Superior temporal gyrus (tissue), 1 donor: ENCODE results near the gene CEBPZ.
"Not testable (repeated sequence)": the region's sequence is repeated elsewhere in the genome, so short reads cannot be mapped to it uniquely, and the experiment has no call there.

ENCODE experiments used
- DNase-seq: peaks from one replicate; pipeline ENCODE4 v3.0.0-alpha.2; 2016; ENCODE audit errors: extremely low spot score

The CEBPZ gene

GRCh38 chr2:37231241-37232130 lies at the start of gene CEBPZ, which contains the start of gene NDUFAF7:
CEBPZ (minus strand) TSS chr2:37231596; CDS start chr2:37231567, 29 bp downstream.
NDUFAF7 (plus strand) TSS chr2:37231658; CDS start chr2:37231706, 48 bp downstream.
- DNase-seq: peak; percentile 97

- DNase-seq: no peak
These were observed 44.9 kb upstream of the CEBPZ start for GRCh38 chr2:37276291-37276690.

GRCh38 chr2:37274359-37274965 lies 43.1 kb upstream of the CEBPZ start:
- DNase-seq: no peak

DNA sequence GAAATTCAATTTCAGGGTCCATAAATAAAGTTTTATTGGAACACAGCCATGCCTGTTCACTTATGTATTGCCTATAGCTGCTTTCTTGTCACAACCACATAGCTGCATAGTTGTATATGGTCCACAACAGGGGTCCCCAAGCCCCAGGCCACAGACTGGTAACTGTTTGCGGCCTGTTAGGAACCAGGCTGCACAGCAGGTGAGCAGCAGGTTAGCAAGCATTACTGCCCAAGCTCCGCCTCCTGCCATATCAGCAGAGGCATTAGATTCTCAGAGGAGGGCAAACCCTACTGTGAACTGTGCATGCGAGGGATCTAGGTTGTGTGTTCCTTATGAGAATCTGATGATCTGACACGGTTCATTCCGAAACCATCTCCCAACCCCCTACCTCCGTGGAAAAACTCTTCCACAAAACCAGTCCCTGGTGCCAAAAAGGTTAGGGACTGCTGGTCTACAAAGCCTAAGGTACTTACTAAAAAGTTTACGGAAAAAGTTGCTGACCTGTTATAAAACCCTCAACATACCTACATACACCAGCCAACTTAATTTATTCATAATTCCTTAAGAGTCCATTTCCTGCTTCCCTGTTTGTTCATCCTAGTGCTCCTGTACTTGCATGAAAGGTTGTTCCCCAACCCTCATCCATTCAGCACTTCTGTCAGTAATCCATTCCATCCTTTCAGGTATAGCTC lies 40.1 kb upstream of the CEBPZ start:
- DNase-seq: no peak

- no peak for DNase-seq
These were observed 36.7 kb upstream of the CEBPZ start for GRCh38 chr2:37268111-37268510.

DNA sequence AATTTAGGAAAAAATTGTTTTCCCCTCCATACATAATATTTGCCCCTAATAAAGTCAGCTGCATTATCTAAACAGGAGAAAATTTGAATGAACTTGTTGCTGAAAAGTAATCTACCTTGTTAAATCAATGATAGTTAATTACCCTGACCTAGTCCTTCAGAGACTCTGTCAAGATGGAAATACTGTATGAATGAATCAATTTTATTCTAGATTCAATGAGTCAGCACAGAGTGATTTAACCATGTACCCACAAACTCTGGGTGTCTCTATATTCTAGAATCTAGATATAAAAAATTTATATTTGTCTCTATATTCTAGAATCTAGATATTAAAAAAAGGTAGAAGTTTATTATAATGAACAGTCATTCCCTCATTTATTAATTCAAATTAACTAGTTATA lies 36.3 kb upstream of the CEBPZ start:
- DNase-seq: no peak

DNA sequence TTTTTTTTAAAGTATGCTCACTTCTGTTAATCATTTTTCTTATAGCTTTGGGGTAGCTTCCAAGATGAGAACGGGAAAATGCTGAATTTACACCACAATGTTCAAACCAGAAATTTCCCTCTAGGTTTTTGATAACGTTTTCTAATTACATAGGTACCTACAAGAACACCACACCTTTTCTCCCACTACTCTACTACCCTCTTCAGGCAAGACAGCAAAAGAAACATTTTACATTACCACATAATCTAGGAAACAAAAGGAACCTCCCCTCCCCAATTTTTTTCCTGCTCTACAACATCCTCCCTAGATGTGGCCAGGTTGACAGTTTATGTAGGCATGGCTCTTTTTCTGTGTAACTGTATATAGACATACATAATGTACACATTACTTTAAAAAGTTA lies 32.4 kb upstream of the CEBPZ start:
- no peak for DNase-seq

- DNase-seq: no peak
These were observed 31.1 kb upstream of the CEBPZ start for GRCh38 chr2:37262522-37262921.

DNA sequence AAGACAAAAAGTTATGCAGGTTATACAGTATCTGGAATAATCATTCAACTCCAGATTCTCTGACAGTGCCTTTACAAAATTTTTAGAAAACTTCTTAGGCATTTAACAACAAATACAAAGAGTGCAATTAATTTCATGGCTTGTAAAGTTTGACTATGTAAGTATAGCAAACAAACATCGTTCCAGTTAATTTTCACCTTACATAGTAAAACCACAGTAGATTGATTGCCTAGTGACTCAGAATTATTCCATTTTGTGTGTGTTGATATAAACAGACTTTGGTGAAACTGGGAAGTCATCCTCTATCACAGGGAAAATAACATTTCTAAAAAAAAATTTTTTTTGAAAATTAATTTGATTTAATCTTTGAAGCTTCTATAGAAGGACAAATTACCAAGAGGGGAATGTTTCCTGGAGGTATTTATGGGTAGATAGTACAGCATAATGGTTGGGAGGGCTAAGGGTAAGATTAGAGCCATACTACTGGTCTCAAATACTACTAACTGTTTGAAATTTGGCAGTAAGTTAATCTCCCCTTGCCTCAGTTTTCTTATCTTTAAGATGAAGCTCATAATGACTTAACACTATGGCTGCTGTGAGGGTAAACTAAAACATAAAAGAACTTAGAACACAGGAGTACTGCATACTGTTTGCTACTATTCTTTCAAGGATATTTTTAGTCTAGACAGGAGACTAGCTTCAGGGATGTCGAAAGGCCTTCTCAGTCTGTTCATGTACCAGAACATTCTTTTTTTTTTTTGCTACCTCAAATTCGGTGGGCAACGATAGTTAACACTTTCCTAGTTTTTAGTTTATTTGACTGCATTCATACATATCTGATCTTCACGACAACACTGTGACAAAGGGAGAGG lies 19.7 kb upstream of the CEBPZ start:
- DNase-seq: no peak

- no peak for DNase-seq
These were observed 14.8 kb upstream of the CEBPZ start for GRCh38 chr2:37246205-37246604.

- no peak for DNase-seq
These were observed 13.4 kb upstream of the CEBPZ start for GRCh38 chr2:37244755-37245154.

- no peak for DNase-seq
These were observed 12.6 kb upstream of the CEBPZ start for GRCh38 chr2:37244017-37244416.

DNA sequence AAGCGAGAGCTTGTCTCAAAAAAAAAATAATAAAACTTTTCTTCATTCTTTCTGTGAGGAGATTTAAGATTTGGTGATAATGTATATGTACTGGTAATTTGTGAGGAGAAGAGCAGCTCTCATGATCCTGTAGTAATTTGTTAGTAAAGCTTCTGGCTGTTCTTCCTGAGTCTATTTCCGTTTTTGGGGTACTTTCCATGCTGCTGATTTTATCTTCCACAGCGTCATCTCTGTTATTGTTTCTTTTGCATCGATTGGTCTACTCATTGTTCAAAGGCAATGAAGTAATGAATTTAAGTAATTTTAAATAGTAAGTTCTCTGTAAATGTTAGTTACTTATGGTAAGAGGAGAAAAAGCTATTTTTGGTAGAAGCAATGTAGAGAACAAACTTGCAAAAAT lies 12.0 kb upstream of the CEBPZ start:
- no peak for DNase-seq

DNA sequence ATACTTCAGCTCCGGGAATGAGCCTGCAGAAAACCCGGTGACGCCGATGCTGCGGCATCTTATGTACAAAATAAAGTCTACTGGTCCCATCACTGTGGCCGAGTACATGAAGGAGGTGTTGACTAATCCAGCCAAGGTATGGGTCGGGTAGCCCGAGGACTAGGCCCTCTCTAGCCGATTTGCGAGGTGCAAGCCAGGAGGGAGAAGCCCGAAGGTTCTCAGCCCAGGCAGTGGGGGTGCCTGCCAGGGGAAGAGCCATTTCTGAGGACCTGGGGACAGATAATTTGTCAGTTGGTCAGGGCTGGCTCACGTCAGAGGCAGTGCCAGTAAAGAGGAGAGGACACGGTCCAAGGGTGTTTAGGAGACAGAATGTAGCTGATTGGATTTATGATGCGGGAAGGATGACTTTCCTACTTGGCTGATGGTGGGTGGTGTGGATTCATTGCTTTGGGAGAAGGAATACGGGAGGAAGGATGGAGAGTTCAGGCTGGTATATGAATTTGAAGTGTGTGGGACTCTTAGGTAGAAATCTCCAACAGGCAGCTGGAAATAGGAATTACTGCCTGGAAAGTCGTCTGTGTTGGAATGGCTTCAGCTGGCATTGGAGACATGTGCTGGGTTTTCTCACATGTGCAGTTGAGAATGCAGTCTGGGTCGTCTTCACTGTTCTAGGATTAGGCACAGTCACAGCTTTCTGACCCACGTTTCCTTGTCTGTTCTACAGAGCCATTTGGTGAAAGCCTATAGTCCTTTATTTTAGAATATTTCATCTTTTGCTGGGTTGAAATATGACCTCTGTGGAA lies 936 bp upstream of the CEBPZ start:
- DNase-seq: no peak

DNA sequence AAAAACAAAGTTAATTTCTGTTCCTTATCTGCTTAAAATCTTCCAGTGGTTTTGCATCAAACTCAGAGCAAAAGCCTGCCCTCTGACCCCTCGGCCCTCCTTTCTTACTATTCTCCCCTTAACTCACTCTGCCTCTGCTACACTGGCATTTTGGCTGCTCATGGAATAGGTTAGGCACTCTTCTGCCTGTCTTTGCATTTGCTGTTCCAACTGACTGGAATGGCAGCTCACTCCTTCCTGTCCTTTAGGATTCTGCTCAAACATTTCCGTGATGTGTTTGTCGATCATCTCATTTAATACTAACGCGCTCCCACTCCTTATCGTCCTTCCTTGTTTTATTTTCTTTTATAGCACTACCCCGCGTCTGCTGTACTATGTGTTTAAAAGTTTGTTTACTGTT lies 815 bp downstream of the CEBPZ start:
- no peak for DNase-seq

GRCh38 chr2:37228788-37229187 lies 2.6 kb downstream of the CEBPZ start:
- no peak for DNase-seq

DNA sequence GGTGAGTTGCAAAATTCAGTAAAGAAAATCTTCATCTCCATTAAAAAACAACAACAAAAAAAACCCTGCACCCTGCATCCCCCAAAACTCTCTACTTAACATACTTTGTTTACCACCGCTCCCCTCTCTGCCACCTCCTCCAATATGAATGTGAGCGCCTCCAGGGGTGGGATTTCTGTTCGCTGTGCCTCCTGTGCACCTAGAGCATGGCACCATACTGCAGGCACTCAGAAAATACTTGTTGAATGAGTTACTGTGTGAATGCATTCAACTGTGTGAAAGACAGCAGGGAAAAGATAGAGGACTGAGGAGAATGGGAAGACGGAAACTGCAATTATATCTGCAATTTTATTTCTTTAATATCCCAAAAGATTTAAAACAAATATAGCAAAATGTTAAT lies 4.5 kb downstream of the CEBPZ start:
- DNase-seq: no peak

DNA sequence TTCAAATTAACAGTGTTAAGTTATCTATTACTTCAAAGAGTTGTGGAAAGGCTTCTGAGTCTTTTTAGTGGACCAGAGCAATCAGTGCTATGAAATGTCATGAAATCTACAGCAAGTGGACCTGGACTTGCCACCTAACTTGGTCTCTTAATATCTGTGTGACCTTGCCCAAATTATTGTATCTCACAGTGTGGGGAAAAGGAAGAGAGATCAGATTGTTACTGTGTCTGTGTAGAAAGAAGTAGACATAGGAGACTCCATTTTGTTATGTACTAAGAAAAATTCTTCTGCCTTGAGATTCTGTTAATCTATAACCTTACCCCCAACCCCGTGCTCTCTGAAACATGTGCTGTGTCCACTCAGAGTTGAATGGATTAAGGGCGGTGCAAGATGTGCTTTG lies 6.3 kb downstream of the CEBPZ start:
- DNase-seq: not testable (repeated sequence)

DNA sequence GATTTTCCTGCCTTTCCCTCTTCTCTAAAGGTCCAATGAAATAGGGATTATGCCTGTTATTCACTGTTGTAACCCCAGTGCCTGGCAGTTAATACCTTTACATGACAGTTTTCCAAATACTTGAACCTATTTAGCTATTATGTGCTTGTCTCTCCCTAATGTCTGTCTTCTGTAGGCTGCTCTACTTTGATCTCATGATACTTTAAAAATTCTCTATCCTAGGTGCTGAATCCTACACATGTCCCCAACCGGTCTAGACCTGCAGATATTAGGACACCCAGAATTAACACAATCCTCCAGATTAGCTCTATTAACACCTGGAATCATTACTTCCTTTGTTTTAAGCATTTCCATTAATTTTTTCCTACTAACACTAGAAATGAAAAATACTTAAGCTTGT lies 7.3 kb downstream of the CEBPZ start:
- DNase-seq: no peak

GRCh38 chr2:37223131-37223530 lies 8.3 kb downstream of the CEBPZ start:
- no peak for DNase-seq

GRCh38 chr2:37219046-37219445 lies 12.3 kb downstream of the CEBPZ start:
- DNase-seq: no peak
